HG02884 (cell line): ENCODE results near the gene ZNF655.
"Not testable (repeated sequence)": the region's sequence is repeated elsewhere in the genome, so short reads cannot be mapped to it uniquely, and the experiment has no call there.

Experiments
- ATAC-seq: cut with Tn5 transposase; IDR thresholded peaks from one replicate; pipeline ENCODE4 v1.9.1; 2021; ENCODE audit warnings: mild to moderate bottlenecking, moderate library complexity; ENCODE audit not compliant: unreplicated experiment

ZNF655 gene

DNA sequence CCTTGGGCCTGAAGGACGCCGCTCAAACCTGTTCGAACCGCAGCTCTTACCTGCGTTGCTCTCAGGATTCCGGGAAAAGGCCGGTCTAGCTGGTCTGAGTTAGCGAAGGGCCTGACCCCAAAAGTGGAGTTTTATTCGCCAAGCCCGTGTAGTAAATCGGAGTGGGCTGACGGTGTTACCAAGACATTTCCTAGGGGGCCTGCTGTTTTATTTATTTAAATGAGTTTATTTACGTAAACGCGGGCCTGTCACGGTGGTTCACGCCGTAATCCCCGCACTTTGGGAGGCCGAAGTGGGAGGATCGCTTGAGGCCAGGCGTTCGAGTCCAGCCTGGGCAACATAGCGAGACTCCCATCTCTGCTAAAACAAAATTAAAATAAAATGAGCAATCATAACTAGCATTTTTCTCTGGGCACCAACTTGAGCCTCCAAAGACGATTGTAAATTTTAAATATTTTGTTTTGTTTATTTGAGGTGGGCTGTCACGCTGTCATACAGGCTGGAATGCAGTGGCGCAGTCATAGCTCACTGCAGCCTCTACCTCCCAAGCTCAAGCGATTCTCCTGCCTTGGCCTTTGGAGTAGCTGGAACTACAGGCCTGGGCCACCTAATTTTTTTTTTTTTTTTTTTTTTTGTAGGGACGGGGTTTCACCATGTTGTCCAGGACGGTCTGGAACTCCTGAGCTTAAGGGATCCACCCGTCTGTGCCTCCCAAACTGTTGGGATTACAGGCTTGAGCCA, 903 bp downstream of the ZNF655 start:
- ATAC-seq = no peak

GRCh38 chr7:99560834-99561736, 2.6 kb downstream of the ZNF655 start:
- no peak for ATAC-seq

GRCh38 chr7:99561737-99562051, 3.3 kb downstream of the ZNF655 start:
- ATAC-seq = no peak

GRCh38 chr7:99562114-99562784, 3.8 kb downstream of the ZNF655 start:
- ATAC-seq = no peak

DNA sequence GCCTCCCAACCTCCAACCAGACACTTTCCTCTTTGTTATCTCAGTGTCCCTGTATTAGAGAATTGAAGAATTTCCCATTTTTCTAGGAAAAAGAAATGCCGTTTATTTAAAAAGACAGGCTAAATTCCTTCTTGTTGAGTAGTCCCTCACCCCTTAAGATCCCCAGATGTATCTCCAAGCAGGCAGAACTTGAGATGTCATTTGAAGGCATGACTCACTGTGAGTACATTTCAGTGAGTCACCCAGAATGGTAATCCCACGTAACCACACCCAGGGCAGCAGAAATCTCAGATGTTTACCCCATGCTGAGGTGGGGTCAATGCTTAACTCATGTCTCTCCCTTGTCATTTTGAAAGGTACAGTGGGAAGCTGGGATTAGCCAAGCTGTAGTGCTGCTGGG, 4.4 kb downstream of the ZNF655 start:
- no peak for ATAC-seq

DNA sequence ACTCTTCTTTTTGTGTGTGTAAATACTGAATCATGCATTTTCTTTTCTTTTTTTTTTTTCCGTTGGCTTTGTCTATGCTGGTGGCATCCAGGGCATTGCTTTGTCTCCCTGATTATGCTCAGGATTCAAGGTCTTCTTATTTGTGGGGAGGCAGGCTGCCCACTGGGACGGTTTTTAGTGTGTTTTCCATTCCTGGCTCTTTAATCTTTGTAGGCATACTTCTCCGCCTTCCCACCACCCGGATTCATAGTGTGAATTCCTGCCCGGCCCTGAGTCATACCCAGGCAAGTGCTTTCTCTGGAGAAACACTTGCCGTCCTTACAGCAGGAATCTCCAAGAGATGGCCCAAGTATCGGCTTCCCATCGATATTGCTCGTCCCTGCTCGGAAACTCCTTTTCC, 5.2 kb downstream of the ZNF655 start:
- ATAC-seq = no peak

DNA sequence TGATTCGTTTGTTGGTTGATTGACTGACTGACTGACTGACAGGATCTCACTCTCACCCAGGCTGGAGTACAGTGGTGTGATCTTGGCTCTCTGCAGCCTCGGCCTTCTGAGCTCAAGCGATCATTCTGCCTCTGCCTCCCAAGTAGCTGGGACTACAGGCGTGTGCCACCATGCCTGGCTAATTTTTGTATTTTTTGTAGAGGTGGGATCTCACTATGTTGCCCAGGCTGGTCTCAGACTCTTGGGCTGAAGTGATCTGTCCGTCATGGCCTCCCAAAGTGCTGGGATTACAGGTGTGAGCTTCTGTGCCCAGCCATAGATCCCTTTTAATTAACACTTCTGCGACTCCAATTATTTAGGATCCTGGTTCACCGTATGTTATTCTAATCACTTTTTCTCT, 10.3 kb downstream of the ZNF655 start:
- not testable (repeated sequence) for ATAC-seq

GRCh38 chr7:99571768-99572167, 13.3 kb downstream of the ZNF655 start:
- no peak for ATAC-seq

- no peak for ATAC-seq
These were observed 14.8 kb downstream of the ZNF655 start for GRCh38 chr7:99573257-99573656.

DNA sequence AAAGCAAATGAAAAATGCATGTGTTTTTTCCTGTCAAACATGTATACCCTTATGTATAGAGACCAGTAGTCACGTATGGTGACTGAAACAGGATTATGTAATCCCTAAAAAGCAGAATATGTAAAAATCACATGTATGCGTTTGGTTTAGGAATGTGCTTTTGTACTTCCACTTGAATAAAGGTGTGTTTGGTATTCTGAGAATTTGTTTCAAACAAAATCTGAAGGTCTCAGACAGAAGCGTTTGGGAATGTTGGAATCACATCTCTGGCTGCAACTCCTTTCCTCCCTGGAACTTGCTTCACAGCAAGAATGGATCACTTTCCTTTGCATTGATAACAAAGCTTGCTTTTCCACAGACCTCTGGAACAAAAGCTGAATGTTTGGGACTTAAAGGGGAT, 17.8 kb downstream of the ZNF655 start:
- ATAC-seq = no peak

DNA sequence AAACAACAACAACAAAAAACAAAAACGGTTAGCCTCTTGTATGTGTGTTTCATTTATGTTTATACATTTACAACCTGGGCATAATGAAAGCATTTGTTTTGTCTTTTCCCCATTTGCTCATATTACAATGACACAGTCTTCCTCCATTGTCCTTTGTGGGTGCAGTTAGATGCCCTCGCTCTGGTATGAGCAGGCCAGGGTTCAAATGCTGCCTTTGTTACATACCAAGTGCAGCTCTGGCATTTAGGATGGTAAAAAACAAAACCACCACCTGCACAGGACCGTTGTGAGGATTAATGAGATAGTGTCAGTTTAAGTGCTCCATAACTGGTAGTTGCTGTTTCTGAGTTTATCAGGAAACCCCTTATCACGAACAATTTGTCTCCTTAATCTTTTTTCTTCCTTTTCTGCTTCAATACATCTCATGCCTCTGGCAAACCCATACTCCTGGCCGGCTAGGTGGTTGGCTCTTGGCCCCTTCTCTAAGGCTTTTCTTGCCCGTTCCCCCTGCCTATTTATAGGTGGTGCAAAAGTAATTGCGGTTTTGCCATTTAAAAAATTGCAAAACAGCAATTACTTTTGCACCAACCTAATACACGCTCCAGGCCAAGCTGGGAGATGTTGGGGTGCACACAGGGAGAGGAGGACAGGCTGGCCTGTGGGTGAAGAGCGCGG, 21.0 kb downstream of the ZNF655 start:
- no peak for ATAC-seq

DNA sequence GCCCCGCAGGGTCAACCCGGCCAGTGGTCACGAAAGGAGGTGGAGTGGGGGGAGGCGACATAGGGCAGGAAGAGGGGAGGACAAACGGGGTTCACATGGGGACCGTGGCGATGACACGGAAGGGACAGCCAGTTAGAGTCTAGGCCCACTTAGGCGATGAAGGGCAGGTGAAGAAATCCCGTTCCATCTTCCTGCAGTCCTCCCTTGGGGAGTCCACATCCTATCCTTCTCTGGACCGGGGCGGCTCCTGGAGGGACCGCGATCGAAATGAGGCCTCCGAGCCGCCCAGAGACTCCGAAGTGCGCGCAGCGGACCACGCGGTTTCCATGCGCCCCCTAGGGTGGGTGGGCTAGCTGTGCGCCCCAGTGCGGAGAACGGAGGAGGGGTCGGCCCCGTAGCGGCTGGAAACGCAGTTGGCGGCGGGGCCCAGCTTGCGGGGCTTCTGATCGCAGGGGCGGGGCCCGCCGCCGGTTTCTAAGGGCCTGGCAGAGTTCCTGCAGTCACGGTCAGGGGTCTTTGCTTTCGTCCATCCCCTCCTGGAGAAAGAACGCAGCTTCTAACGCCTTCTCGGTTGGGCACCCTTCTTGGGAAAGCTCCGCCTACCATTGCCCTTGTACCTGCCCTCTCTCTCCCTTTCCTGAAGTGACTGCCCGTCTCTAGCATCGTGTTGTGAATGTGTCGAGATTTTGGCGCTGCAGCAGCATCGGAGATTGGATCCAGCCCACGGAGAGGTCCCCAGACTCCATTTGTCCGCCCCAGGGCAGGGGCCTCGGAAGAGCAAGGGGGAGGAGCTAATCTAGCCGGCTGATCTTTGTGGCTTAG, 21.7 kb downstream of the ZNF655 start:
- no peak for ATAC-seq

- not testable (repeated sequence) for ATAC-seq
These were observed 22.4 kb downstream of the ZNF655 start for GRCh38 chr7:99580778-99581332.

- no peak for ATAC-seq
These were observed 30.4 kb downstream of the ZNF655 start for GRCh38 chr7:99588868-99589267.

GRCh38 chr7:99594948-99595745, 36.7 kb downstream of the ZNF655 start:
- ATAC-seq = no peak

DNA sequence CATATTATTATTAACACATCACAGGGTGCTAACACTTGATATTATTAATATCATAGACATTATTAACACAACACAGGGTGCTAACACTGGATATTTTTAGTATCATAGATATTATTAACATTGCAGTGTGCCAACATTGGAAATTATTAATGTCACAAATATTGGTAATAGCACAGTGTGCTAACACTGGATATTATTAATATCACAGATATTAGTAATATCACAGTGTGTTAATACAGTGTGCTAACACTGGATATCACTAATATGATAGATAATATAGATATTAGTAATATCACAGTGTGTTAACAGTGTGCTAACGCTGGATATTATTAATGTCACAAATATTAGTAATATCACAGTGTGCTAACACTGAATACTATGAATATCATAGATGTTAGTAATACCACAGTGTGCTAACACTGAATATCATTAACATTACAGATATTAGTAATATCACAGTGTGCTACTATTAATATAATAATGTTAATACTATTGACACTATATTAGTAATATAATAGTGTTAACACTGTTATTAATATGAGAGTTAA, 38.0 kb downstream of the ZNF655 start:
- no peak for ATAC-seq

- ATAC-seq = no peak
These were observed 39.5 kb downstream of the ZNF655 start, which contains the start of gene TMEM225B for GRCh38 chr7:99597762-99598501. Gene TMEM225B (plus strand): TSS chr7:99598267. CDS start chr7:99604389, 6,122 bp downstream.

DNA sequence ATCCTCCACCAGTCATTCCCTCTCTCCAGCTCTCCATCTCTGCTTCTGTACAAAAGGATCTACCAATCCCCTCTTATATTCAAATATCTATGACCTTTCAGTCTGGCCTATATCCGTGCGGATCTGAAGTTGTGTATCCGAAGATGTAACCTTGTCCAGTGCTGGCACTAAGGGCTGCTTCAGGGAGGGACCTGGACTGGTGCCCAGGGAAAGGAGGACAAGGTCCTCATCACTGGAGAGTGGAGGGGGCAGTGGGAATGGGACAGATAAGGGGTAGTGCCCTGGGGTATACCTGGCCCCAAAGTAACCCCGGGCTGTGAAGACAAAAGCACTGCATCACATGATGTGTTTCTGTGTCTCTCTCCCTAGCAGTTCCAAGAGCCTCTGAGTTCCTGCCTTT, 41.4 kb downstream of the ZNF655 start:
- ATAC-seq = no peak
